Left lung (tissue), 10 donors: ENCODE results near the gene PHACTR1. TPM values are rescaled to one million over a fixed set of nuclear protein-coding genes. Genes with fewer than 3 reads are reported as not detected.

Source experiments
- ATAC-seq: fragments of 200-7000 bp; cut with Tn5 transposase; one replicate; pipeline ENCODE4 v1.9.1; 2020; ENCODE audit warnings: moderate library complexity
- DNase-seq, 4 donors: peaks; one replicate each; pipeline ENCODE4 v3.0.0-alpha.2; 2013 to 2020
- H3K27ac ChIP-seq, 2 donors: fragments of 200-600 bp; sonication (generic) in 1 of 2; one replicate each; pipeline versions ENCODE4 v1.5.0 to v1.8.0; 2020 to 2021
- H3K27me3 ChIP-seq, 2 donors: fragments of 200-600 bp; sonication (generic) in 1 of 2; one replicate each; pipeline versions ENCODE4 v1.5.0 to v1.8.0; 2020 to 2021
- H3K36me3 ChIP-seq, 2 donors: fragments of 200-600 bp; sonication (generic) in 1 of 2; one replicate each; pipeline versions ENCODE4 v1.5.0 to v1.8.0; 2020 to 2021
- H3K4me1 ChIP-seq, 2 donors: fragments of 200-600 bp; one replicate each; pipeline ENCODE4 v1.8.0; 2021
- H3K4me3 ChIP-seq, 2 donors: fragments of 200-600 bp; sonication (generic) in 1 of 2; one replicate each; pipeline versions ENCODE4 v1.5.0 to v1.8.0; 2020 to 2021; ENCODE audit warnings: mild to moderate bottlenecking in 1 of 2
- H3K9me3 ChIP-seq, 2 donors: fragments of 200-600 bp; sonication (generic) in 1 of 2; one replicate each; pipeline versions ENCODE4 v1.5.0 to v1.8.0; 2020 to 2021
- intact Hi-C, 2 donors: fragments of 100-400 bp; cut with DNase I; formaldehyde crosslinking; loops; one replicate each; pipeline versions ENCODE4 v1.11.2 to v1.14.2; 2022
- polyA plus RNA-seq, 6 donors: library from polyadenylated mRNA; unstranded; fragments of 120-200 nt; gene quantifications; one replicate each; pipeline ENCODE4 v1.2.1, GENCODE V29; 2013; ENCODE audit not compliant: insufficient read length in 6 of 6
- total RNA-seq, 2 donors: library from RNA; stranded (reverse); fragmentation: NEBNext Ultra II Directional; extraction: Animal tissue kit (Norgen Biotek cat#: 25700); gene quantifications; one replicate each; pipeline ENCODE4 v1.2.1, GENCODE V29; 2021
- TF ChIP-seq, protein P1 (sequence below), 2 donors: fragments of 200-600 bp; sonication (generic) in 1 of 2; IDR thresholded peaks; one replicate each; pipeline versions ENCODE4 v1.5.0 to v1.8.0; 2021; ENCODE audit warnings: antibody characterized with exemption in 2 of 2
- donor health status: DM: no; HTN: yes; CAD: no.
- donor health status: DM: no; HTN: no; CAD: no.

PHACTR1 gene
- total and polyA plus RNA-seq, 8 donors, result 12.1 to 53.3 (median 15.8) TPM

DNA sequence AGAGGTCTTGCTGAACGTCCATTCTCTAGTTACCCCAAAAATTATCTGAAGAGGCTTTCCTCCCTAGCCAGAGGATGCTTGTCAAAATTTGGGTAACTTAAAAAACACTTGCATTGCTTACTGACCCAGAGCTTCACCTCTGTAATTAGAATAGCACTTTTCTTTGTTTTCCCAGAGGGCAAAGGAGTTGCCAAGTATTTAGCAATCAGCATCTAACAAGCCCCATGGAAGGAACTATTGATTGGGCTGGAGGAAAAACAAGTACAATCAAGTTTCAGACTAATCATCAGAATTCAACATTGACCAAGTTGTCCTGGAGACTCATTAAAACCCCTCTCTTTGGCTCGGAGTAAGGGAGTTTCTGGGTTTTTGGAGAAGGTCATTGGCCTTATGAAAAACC, 385.4 kb downstream of the PHACTR1 start:
- intact Hi-C loops, result no loop called here
- Histone ChIP-seq H3K27me3 (no peaks in the 10 kb centered on the region), H3K9me3 (no peaks in the 10 kb centered on the region), H3K27ac (no peak overlapping the region), H3K36me3 (no peaks in the 10 kb centered on the region), H3K4me1 (peaks cover 0 to 4% of the 10 kb centered on the region in 2 donors), H3K4me3 (no peak overlapping the region)
- TF ChIP-seq, protein P1, sequence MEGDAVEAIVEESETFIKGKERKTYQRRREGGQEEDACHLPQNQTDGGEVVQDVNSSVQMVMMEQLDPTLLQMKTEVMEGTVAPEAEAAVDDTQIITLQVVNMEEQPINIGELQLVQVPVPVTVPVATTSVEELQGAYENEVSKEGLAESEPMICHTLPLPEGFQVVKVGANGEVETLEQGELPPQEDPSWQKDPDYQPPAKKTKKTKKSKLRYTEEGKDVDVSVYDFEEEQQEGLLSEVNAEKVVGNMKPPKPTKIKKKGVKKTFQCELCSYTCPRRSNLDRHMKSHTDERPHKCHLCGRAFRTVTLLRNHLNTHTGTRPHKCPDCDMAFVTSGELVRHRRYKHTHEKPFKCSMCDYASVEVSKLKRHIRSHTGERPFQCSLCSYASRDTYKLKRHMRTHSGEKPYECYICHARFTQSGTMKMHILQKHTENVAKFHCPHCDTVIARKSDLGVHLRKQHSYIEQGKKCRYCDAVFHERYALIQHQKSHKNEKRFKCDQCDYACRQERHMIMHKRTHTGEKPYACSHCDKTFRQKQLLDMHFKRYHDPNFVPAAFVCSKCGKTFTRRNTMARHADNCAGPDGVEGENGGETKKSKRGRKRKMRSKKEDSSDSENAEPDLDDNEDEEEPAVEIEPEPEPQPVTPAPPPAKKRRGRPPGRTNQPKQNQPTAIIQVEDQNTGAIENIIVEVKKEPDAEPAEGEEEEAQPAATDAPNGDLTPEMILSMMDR (IDR thresholded peaks at IDR 0.05), result no peak
- DNase-seq (no peak), ATAC-seq (no peak)

DNA sequence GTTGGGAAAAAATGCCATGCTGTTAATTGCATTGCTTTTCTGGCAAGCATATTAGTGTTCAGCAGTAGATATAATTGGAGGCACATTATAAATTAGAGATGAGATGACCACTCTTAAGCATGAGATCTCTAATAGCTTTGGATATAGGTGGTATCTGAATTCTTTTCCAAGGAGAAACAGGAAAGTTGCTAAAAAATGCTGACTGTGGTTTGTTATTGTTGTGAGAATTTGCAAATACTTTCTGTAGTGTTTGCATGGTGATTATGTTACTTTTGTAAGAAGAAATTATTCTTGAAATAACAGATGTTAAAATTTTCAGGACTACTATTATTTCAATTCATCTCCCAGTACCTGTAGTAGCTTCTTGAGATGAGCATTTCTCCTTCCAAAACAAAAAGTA, 386.6 kb downstream of the PHACTR1 start:
- no peak for DNase-seq
- intact Hi-C loops, result no loop called here
- H3K4me3 ChIP-seq, result no peak overlapping the region
- H3K27me3 ChIP-seq, result no peaks in the 10 kb centered on the region
- H3K27ac ChIP-seq, result no peak overlapping the region
- no peak for ATAC-seq
- H3K4me1 ChIP-seq, result peaks cover 0 to 4% of the 10 kb centered on the region in 2 donors
- no peaks in the 10 kb centered on the region for H3K9me3 ChIP-seq
- H3K36me3 ChIP-seq, result no peaks in the 10 kb centered on the region
- TF ChIP-seq, protein P1 (IDR thresholded peaks at IDR 0.05), result no peak

DNA sequence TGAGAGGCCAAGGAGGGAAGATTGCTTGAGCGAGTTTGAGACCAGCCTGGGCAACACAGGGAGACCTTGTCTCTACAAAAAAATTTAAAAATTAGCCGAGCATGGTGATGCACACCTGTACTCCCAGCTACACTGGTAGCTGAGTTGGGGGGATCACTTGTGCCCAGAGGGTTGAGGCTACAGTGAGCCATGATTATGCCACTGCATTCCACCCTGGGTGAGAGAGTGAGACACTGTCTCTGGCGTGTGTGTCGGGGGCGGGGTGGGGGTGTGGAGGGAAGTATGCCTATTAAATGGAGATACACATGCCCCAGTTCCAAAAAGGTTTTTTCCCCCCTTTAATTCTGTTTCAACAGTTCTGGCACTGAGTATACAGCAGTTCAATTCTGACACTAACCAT, 388.6 kb downstream of the PHACTR1 start:
- TF ChIP-seq, protein P1 (IDR thresholded peaks at IDR 0.05), result no peak
- Histone ChIP-seq H3K9me3 (no peaks in the 10 kb centered on the region), H3K27me3 (no peaks in the 10 kb centered on the region), H3K36me3 (no peaks in the 10 kb centered on the region), H3K4me3 (no peak overlapping the region), H3K27ac (no peak overlapping the region), H3K4me1 (peaks cover 0 to 4% of the 10 kb centered on the region in 2 donors)
- no peak for DNase-seq
- intact Hi-C loops, result no loop called here
- ATAC-seq, result no peak

DNA sequence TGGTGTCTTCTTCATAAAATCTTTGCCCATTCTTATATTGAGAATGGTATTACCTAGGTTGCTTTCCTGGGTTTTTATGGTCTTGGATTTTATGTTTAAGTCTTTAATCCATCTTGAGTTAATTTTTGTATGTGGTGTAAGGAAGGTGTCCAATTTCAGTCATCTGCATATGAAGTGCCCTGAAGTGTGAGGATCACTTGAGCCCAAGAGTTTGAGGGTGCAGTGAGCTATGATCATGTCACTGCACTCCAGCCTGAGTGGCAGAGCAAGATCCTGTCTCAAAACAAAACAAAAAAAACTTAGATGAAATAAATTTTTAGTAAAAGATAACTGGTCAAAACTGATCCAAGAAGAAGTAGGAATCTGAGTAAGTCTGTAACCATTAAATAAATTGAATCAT, 396.4 kb downstream of the PHACTR1 start:
- Histone ChIP-seq H3K4me1 (peaks cover 0 to 5% of the 10 kb centered on the region in 2 donors), H3K9me3 (no peaks in the 10 kb centered on the region), H3K4me3 (no peak overlapping the region), H3K36me3 (no peaks in the 10 kb centered on the region), H3K27me3 (no peaks in the 10 kb centered on the region), H3K27ac (no peak overlapping the region)
- peak in 1 of 4 donors; percentile 13 for DNase-seq
- peak; percentile 78 for ATAC-seq
- intact Hi-C loops, result no loop called here
- TF ChIP-seq, protein P1 (IDR thresholded peaks at IDR 0.05), result no peak

DNA sequence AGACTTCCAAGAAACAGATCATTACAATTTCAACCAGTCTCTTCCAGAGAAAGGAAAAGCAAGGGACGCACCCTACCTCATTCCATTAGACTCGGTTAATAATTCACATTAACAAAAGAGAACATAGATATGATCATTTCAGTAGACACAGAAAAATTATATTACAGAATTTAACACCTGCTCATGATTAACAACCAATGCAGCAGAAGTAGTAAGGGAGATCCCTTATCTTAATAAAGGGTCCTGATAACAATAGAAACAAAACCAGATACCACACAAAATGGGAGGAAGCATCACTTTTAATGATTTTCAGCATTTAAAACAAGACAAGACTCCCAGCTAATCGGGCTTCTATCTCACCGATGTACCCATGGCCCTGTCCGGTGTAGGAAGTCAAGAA, 396.8 kb downstream of the PHACTR1 start:
- H3K27ac ChIP-seq, result no peak overlapping the region
- peaks cover 0 to 5% of the 10 kb centered on the region in 2 donors for H3K4me1 ChIP-seq
- DNase-seq (no peak), ATAC-seq (no peak)
- no peaks in the 10 kb centered on the region for H3K36me3 ChIP-seq
- H3K27me3 ChIP-seq, result no peaks in the 10 kb centered on the region
- intact Hi-C loops, result no loop called here
- no peaks in the 10 kb centered on the region for H3K9me3 ChIP-seq
- H3K4me3 ChIP-seq, result no peak overlapping the region
- TF ChIP-seq, protein P1 (IDR thresholded peaks at IDR 0.05), result no peak
